GM19025 (cell line): ENCODE results near the gene ACTG1.

Experiments used
- ATAC-seq: cut with Tn5 transposase; IDR thresholded peaks from one replicate; pipeline ENCODE4 v1.9.1; 2021; ENCODE audit warnings: mild to moderate bottlenecking, low read depth, moderate library complexity; ENCODE audit not compliant: unreplicated experiment

ACTG1 gene

GRCh38 chr17:81484195-81484979 is 28.2 kb downstream of the ACTG1 start:
- ATAC-seq: no peak

GRCh38 chr17:81483862-81484194 is 28.8 kb downstream of the ACTG1 start:
- no peak for ATAC-seq

GRCh38 chr17:81483085-81483861 is 29.3 kb downstream of the ACTG1 start:
- no peak for ATAC-seq

GRCh38 chr17:81482673-81483072 is 29.9 kb downstream of the ACTG1 start:
- no peak for ATAC-seq

- no peak for ATAC-seq
These were observed 30.6 kb downstream of the ACTG1 start for GRCh38 chr17:81481815-81482505.

DNA sequence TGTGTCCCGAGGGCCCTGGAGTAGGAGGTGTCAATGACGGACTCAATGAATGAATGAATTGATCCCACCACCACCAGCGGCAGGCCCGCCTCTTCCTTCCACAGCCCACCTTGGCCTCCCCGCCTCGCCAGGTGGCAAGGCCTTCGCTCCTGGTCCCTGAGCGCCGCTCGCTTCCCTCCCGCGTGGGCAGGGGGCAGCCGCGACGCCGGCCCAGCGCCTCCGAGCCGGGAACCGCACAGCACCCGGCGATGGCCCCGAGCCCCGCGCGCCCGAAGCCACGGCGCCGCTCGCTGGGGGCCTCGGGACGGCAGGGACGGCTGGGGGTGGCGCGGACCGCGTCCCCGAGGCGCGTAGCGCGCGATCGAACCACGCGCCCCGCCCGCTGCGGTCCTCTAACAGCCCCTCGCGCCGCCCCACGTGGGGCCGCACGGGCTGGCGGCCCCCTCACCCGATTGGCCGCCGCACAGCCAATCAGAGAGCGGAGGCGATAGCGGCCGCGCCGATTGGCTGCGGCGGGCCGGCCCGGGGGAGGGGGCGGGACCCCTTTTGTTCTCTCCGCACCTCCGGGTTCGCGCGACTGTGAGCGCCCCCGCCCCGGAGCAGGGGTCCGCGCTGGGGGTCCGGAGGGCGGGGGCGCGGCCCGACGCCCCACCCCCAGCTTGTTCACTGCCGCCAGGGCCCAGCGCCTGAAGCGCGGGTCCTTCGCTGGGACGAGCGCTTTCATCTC is 31.4 kb downstream of the ACTG1 start:
- ATAC-seq: no peak

- no peak for ATAC-seq
These were observed 32.2 kb downstream of the ACTG1 start for GRCh38 chr17:81480140-81481072.

DNA sequence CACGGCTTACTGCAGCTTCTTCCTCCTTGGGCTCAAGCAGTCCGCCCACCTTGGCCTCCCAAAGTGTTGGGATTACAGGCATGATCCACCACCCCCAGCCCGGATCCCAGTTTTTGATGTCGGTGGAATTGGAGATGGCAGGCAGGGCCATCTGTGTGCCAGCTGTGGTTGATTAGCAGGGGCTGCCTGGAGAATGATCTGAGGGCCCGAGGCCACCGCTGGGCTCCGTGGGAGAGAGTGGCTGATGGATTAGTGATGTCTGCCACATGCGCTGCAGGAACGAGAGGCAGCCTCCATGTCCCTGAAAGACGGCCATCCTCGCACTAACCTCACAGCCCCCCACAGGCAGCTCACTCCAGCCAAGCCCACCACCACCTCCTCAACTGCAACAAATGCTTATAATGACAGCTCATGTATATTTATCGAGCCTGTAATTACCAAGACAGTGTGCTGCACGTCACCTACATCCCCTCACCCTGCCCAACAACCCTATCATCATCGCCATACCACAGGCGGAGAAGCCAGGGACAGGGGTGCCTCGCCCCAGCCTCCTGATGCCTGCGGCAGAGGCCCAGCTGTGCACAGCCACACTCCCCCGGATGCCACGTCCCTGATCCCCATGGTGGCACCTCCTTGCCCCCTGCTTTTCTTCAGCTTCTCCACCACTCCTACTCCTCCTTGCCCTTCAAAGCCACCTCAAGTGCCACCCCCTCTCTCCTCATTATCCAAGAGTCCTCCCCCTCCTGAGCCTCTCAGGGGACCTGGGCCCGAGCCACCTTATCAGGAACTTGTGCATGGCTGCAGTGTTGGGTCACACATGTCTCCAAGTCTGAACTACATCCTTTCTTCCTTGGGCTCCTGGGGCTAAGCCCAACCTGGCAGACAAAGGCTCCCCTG is 33.2 kb downstream of the ACTG1 start:
- ATAC-seq: no peak

GRCh38 chr17:81478119-81478518 is 34.5 kb downstream of the ACTG1 start:
- ATAC-seq: no peak

DNA sequence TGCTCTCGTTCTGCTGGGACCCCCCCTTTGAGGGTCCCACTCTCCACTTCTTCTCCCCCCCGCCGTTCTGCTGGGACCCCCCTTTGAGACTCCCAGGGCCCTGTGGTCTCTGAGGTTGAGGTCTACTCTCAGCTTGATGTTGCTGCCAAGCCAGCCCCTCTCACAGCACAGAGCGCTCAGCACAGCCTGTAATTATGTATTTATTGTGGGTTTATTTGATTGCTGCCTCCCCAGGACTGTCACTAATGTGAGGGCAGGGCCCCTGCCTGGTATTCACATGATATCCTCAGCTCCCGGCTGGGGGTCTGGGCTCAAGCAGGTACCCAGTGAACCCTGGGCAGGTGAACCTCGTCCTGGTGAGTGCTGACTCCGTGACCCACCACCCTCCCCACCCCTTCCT is 35.4 kb downstream of the ACTG1 start:
- ATAC-seq: no peak

- ATAC-seq: no peak
These were observed 36.0 kb downstream of the ACTG1 start for GRCh38 chr17:81476635-81477034.

DNA sequence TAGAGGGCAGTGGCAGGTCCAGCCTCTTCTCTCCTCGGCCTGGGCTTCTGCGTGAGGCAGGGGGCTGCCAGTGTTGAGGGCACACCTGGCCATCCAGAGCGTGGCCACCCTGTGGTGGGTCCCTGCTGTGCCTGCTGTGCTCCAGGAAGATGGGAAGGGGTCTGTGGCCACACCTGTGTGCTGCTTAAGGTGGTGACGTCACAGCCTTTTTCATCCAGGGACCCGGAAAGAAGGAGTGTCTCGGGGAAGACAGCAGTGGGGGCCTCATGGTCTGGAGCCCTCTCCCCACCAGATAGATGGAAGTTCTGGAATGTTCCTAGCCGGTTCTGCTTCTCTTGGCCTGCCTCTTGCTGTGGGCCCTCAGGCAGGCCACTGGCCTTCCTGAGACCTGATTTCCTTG is 36.5 kb downstream of the ACTG1 start:
- no peak for ATAC-seq

- ATAC-seq: no peak
These were observed 37.6 kb downstream of the ACTG1 start for GRCh38 chr17:81474958-81475357.

DNA sequence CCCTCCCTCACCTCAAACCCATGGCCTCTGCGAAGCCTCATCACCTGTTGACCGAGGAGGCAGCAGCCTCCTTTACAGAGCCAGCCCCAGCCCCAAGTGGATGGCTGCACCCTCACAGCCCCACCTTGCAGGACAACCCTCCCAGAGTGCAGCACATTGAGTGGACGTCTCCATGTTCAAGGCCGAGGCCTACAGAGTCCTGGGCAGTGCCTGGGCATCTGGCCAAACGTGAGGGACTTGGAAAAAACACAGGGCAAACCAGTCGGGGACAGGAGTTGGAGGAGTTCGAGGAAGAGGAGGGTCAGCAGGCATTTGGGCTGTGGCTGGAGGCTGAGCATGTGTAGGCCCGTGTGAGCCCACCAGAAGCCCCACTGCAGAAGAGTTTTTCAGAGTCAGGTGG is 39.6 kb downstream of the ACTG1 start:
- no peak for ATAC-seq

- no peak for ATAC-seq
These were observed 40.7 kb downstream of the ACTG1 start for GRCh38 chr17:81471818-81472456.

DNA sequence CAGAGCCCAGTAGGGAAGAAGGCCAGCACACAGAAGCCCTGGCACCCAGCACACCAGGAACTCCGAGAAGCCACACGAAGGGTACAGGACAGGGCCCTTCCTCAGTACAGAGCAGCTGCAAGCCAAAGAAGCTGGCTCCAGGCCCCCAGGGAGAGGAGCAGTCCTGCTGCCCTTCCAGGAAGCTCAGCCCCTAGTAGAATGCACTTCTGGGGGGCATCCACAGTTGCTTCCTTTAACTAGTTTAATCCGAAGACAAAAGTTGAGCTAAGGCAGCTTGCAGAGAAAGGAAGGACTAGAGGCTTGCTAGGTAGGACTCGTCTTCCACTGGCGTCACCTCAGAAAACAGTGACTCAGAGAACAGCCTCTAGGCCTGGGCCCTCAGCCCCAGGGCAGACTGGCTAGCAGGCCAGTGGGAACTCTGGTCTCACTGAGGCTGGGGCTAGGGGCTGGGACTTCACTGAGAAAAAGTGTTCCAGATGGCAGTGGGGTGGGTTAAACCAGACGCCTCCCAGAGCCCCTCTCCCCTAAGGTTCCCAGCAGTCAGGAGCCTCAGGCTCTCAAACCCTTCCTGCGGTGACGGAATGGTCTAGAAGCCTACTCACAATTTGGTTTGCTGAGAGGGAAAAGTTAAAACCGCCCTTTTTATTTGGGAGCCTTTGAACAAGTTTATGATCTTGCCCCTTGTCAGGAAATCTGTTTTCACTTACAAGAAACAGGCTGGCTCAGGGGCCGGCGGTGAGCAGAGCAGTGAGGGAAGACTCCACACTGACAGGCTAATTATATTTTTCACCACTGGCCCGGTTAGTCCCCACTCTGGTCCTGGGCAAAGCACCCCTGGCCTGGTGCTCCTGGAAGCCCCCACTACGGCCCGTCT is 41.4 kb downstream of the ACTG1 start:
- ATAC-seq: no peak

DNA sequence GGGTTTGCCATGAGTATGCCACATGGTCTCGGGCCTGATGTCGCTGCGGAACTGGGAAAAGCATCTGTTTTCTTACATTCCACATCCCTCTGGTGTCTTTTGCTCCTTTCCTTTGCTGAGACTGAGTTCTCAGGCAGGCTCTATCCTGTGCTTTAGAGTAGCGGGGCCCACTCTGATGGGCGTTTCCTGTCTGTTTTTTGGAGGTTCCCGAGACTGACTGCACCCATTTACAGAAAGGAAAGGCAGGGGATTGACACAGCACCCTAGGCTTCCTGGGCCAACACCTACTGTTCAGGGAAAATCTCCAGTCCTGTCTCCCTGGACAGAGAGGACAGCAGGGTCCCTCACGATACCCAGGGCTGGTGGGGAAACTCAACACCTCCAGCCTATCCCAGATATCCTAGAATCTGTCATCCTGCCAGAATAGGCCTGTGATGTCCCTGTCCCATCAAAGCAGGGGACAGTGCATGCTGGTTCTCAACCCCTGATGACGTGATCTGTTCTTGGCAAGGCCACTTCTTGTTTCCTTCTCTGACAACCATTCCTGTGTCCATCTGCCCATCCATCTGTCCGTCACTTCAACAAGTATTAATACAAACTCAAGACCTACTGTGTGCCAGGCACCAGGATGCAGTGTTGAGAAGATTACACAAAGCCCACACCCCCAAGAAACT is 42.2 kb downstream of the ACTG1 start:
- ATAC-seq: no peak
